Measurements from ENCODE around the gene FYB2. TPM values are rescaled to one million over a fixed set of nuclear protein-coding genes. Genes with fewer than 3 reads are reported as not detected.
A peak's percentile ranks its signal among the peaks of the same experiment; 100 is the strongest.

The FYB2 gene
- total RNA-seq, 1 donor from 2014 or later: 0.47 TPM

GRCh38 chr1:56710646-56711045, 108.6 kb downstream of the FYB2 start:
- no peak for DNase-seq

- no peak for DNase-seq
These were observed 109.2 kb downstream of the FYB2 start for GRCh38 chr1:56709995-56710394.

GRCh38 chr1:56709269-56709880, 109.8 kb downstream of the FYB2 start:
- DNase-seq: no peak

- no peak for DNase-seq
These were observed 111.8 kb downstream of the FYB2 start for GRCh38 chr1:56707379-56707778.

GRCh38 chr1:56703747-56704146, 115.5 kb downstream of the FYB2 start:
- no peak for DNase-seq

- no peak for DNase-seq
These were observed 122.5 kb downstream of the FYB2 start for GRCh38 chr1:56696663-56697062.

- no peak for DNase-seq
These were observed 130.6 kb downstream of the FYB2 start for GRCh38 chr1:56688522-56689026.

- no peak for DNase-seq
These were observed 133.0 kb downstream of the FYB2 start for GRCh38 chr1:56686169-56686568.

- no peak for DNase-seq
These were observed 135.6 kb downstream of the FYB2 start for GRCh38 chr1:56683569-56683968.

- DNase-seq: peak; percentile 7
These were observed 142.6 kb downstream of the FYB2 start for GRCh38 chr1:56676571-56677035.

GRCh38 chr1:56675763-56676162, 143.4 kb downstream of the FYB2 start:
- DNase-seq: no peak

- DNase-seq: no peak
These were observed 146.6 kb downstream of the FYB2 start for GRCh38 chr1:56672579-56672978.

GRCh38 chr1:56671542-56671941, 147.7 kb downstream of the FYB2 start:
- no peak for DNase-seq

GRCh38 chr1:56671085-56671484, 148.1 kb downstream of the FYB2 start:
- no peak for DNase-seq

GRCh38 chr1:56670350-56670749, 148.9 kb downstream of the FYB2 start:
- DNase-seq: no peak

Other genes starting within 250 kb of the FYB2 start
- gene PLPP3, start 239.8 kb downstream of the FYB2 start, total RNA-seq: 36.5 TPM
- 35.2 TPM for gene PRKAA2, start 174.1 kb downstream of the FYB2 start, total RNA-seq
- gene C8A, start 35.4 kb upstream of the FYB2 start, total RNA-seq: not detected
- not detected for gene C8B, start 146.6 kb upstream of the FYB2 start, total RNA-seq